GM12878 (cell line): ENCODE results near the gene FRMPD2.

ENCODE experiments used
- ESRRA ChIP-seq: IDR thresholded peaks from 2 replicates; pipeline ENCODE4 v1.6.1; 2012; ENCODE audit warnings: mild to moderate bottlenecking, low read length, improper control_type of control experiment
- RAD21 ChIP-seq: IDR thresholded peaks from 2 replicates; pipeline ENCODE4 v1.6.1; 2011; ENCODE audit warnings: mild to moderate bottlenecking, low read depth, low read length, moderate library complexity; ENCODE audit not compliant: insufficient read depth
- SIN3A ChIP-seq: IDR thresholded peaks from 2 replicates; pipeline ENCODE4 v1.6.1; 2012; ENCODE audit warnings: low read depth, low read length, improper control_type of control experiment
- SMAD1 ChIP-seq: fragments of 450-650 bp; IDR thresholded peaks from 2 replicates; pipeline ENCODE4 v1.6.1; 2018; ENCODE audit warnings: mild to moderate bottlenecking, low read depth; ENCODE audit not compliant: partially characterized antibody
- SREBF2 ChIP-seq: IDR thresholded peaks from 2 replicates; pipeline ENCODE4 v1.6.1; 2012; ENCODE audit warnings: mild to moderate bottlenecking, low read length
- SRF ChIP-seq, 2 experiments: IDR thresholded peaks; 2 replicates each; pipeline ENCODE4 v1.6.1; 2011; ENCODE audit warnings: low read depth in 2 of 2, low read length in 2 of 2, mild to moderate bottlenecking in 1 of 2, moderate library complexity in 1 of 2
- TF ChIP-seq, protein P1 (sequence below), 3 experiments: IDR thresholded peaks in 2 of 3; conservative IDR thresholded peaks in 1 of 3; 2 replicates each; pipeline ENCODE4 v1.5.1; 2011; ENCODE audit warnings: low read depth in 3 of 3, low read length in 3 of 3, mild to moderate bottlenecking in 3 of 3, control low read depth in 2 of 3, moderate library complexity in 2 of 3, inconsistent platforms in 1 of 3, mixed read lengths in 1 of 3; ENCODE audit not compliant: control insufficient read depth in 2 of 3, insufficient read depth in 1 of 3; ENCODE audit errors: extremely low read depth in 1 of 3

DNA sequence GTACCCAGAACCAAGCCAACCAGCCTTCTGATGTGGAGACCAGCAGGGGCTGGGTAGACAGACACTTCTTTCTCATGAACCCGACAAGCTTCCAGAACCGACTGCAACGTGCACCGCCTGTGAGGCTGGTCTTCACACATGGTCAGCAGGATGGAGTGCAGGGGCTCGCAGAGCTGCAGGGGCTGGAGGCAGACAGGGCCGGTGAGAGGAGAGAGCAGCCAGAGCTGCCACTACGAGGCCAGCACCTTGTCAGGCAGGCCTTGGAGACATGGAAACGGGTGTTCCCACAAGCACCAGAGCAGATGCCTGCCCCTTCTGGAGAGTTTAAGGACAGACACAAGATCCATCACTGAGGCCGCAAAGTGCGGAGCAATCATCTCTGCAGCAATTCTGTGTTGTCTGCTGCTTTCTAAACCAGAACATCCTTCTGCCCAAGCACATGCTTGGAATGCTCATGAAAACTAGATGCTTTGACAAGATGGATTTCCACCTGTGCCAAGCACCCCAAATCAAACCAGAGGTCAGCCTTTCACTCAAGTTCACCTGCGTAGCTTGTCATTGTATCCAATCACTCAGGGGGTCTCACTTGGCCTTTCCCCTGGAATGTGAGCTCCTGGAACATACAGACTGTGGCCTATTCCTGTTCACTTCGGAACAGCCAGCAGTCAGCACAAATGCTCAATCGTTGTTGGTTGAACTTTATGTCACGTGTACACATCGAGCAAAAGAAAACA, 32.2 kb downstream of the FRMPD2 start:
- TF ChIP-seq SRF (IDR thresholded peaks at IDR 0.05; ENCODE audit: low read depth in 2 of 2, low read length in 2 of 2) (no peak), ESRRA (no peak), RAD21 (no peak), SMAD1 (no peak), SIN3A (no peak), SREBF2 (no peak)
- TF ChIP-seq, protein P1, sequence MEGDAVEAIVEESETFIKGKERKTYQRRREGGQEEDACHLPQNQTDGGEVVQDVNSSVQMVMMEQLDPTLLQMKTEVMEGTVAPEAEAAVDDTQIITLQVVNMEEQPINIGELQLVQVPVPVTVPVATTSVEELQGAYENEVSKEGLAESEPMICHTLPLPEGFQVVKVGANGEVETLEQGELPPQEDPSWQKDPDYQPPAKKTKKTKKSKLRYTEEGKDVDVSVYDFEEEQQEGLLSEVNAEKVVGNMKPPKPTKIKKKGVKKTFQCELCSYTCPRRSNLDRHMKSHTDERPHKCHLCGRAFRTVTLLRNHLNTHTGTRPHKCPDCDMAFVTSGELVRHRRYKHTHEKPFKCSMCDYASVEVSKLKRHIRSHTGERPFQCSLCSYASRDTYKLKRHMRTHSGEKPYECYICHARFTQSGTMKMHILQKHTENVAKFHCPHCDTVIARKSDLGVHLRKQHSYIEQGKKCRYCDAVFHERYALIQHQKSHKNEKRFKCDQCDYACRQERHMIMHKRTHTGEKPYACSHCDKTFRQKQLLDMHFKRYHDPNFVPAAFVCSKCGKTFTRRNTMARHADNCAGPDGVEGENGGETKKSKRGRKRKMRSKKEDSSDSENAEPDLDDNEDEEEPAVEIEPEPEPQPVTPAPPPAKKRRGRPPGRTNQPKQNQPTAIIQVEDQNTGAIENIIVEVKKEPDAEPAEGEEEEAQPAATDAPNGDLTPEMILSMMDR (IDR thresholded peaks at IDR 0.05 in 2 of 3, conservative IDR thresholded peaks at IDR 0.05 in 1 of 3; ENCODE audit: control insufficient read depth in 2 of 3, extremely low read depth in 1 of 3, insufficient read depth in 1 of 3, low read depth in 3 of 3, low read length in 3 of 3) = no peak
